Measurements from ENCODE around the gene CORIN. TPM values are rescaled to one million over a fixed set of nuclear protein-coding genes. Genes with fewer than 3 reads are reported as not detected.
"Not testable (repeated sequence)": the region's sequence is repeated elsewhere in the genome, so short reads cannot be mapped to it uniquely, and the experiment has no call there.

Gene CORIN
- total RNA-seq, 1 donor from 2014 or later: 0.18 TPM

GRCh38 chr4:47729131-47729680 is 108.7 kb downstream of the CORIN start:
- no peak for DNase-seq (ENCODE audit: extremely low read depth, low read depth, low spot score)

GRCh38 chr4:47721892-47722575 is 115.8 kb downstream of the CORIN start:
- no peak for DNase-seq (ENCODE audit: extremely low read depth, low read depth, low spot score)

GRCh38 chr4:47721485-47721884 is 116.4 kb downstream of the CORIN start:
- no peak for DNase-seq (ENCODE audit: extremely low read depth, low read depth, low spot score)

GRCh38 chr4:47720787-47721186 is 117.1 kb downstream of the CORIN start:
- no peak for DNase-seq (ENCODE audit: extremely low read depth, low read depth, low spot score)

- no peak for DNase-seq (ENCODE audit: extremely low read depth, low read depth, low spot score)
These were observed 118.3 kb downstream of the CORIN start for GRCh38 chr4:47719576-47719975.

GRCh38 chr4:47718696-47719095 is 119.2 kb downstream of the CORIN start:
- no peak for DNase-seq (ENCODE audit: extremely low read depth, low read depth, low spot score)

- no peak for DNase-seq (ENCODE audit: extremely low read depth, low read depth, low spot score)
These were observed 120.7 kb downstream of the CORIN start for GRCh38 chr4:47717188-47717587.

- DNase-seq (ENCODE audit: extremely low read depth, low read depth, low spot score): no peak
These were observed 122.0 kb downstream of the CORIN start for GRCh38 chr4:47715716-47716416.

GRCh38 chr4:47714269-47714668 is 123.6 kb downstream of the CORIN start:
- DNase-seq (ENCODE audit: extremely low read depth, low read depth, low spot score): no peak

GRCh38 chr4:47713129-47713834 is 124.6 kb downstream of the CORIN start:
- DNase-seq (ENCODE audit: extremely low read depth, low read depth, low spot score): no peak

GRCh38 chr4:47711646-47712045 is 126.2 kb downstream of the CORIN start:
- DNase-seq (ENCODE audit: extremely low read depth, low read depth, low spot score): no peak

- DNase-seq (ENCODE audit: extremely low read depth, low read depth, low spot score): no peak
These were observed 126.7 kb downstream of the CORIN start for GRCh38 chr4:47711183-47711582.

- DNase-seq (ENCODE audit: extremely low read depth, low read depth, low spot score): not testable (repeated sequence)
These were observed 131.5 kb downstream of the CORIN start for GRCh38 chr4:47706352-47706751.

GRCh38 chr4:47705326-47705981 is 132.4 kb downstream of the CORIN start:
- no peak for DNase-seq (ENCODE audit: extremely low read depth, low read depth, low spot score)

GRCh38 chr4:47704693-47705325 is 133.1 kb downstream of the CORIN start:
- DNase-seq (ENCODE audit: extremely low read depth, low read depth, low spot score): no peak

GRCh38 chr4:47703956-47704355 is 133.9 kb downstream of the CORIN start:
- no peak for DNase-seq (ENCODE audit: extremely low read depth, low read depth, low spot score)

- no peak for DNase-seq (ENCODE audit: extremely low read depth, low read depth, low spot score)
These were observed 134.9 kb downstream of the CORIN start for GRCh38 chr4:47703008-47703407.

GRCh38 chr4:47701286-47701685 is 136.6 kb downstream of the CORIN start:
- no peak for DNase-seq (ENCODE audit: extremely low read depth, low read depth, low spot score)

- no peak for DNase-seq (ENCODE audit: extremely low read depth, low read depth, low spot score)
These were observed 139.0 kb downstream of the CORIN start for GRCh38 chr4:47698837-47699236.

GRCh38 chr4:47696823-47697222 is 141.0 kb downstream of the CORIN start:
- no peak for DNase-seq (ENCODE audit: extremely low read depth, low read depth, low spot score)

All from glomerular endothelial cell (primary cell).